Fibroblast of skin of right quadriceps (primary cell): ENCODE measurements around the gene EEPD1.
"Not testable (repeated sequence)": the region's sequence is repeated elsewhere in the genome, so short reads cannot be mapped to it uniquely, and the experiment has no call there.

Experiments used
- DNase-seq: peaks from one replicate; pipeline ENCODE4 v3.0.0-alpha.2; 2013

EEPD1 gene

DNA sequence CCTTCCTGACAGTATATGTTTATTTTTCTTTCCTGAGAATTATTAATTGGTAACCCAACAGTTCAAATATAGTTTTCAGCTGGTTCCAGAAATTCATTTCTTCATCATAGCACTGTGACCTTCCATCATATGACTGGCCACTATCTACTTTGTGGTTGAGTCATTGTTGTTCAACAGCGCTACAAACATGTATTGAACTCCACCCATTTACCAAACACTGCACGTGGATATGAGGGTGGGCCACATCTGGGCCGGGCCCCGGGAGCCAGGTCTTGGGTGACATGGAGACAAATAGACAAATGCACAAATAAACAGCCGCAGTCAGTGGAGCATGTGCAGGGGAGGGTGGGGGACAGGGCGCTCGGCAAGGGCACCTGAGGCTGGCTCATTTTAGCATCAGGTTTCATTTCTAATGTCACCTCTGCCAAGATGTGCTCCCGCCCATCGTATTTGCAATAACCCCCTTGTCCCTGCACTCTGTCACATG lies 24.0 kb upstream of the EEPD1 start:
- DNase-seq = no peak

DNA sequence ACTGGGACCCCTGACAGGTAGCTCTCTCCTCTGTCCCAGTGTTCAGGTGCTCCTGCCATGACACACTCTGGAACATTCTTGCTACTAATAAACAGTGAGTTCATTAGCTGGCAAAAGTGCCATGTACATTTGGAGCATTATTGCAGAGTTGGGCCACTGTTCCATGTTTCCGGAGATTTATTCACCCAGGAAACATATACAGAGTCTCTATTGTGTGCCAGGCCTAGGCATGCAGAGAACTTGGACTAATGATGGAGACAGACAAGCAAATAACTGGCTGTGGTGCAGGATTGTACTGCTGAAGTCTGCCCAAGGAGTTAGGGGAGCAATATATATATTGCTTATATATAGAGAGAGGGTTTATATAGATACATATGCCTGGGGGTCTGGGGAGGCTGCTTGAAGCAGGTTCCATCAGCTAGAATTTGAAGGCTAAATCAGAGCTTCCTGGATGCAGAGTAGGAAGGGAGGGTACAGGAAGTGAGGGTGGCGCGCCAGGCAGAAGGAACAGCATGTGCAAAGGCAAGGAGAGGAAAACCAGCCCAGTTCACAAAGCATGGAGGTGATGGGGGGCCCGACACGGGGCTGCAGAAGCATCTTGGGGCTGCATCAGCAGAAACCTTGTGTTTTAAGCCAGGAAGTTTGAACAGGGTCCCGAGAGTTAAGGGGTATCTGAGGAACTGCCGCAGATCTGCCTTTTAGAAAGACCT lies 22.7 kb upstream of the EEPD1 start:
- no peak for DNase-seq

DNA sequence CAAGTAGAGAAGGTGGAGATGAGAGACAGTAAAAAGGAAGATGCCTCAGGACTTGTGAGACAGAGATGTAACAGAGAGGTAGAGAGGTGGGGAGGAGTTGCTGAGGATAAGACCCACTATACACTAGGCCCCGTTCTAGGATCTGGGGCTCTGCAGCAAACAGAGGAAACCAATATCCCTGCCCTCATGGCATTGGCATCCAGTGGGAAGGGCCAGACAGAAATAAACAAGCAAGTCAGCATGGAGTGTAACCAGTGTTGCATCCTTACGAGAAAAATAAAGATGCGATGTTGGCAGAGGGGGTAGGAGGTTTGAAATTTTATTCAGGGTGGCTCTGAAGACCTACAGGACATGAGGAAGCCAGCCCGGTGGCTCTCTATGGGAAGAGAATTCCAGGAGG lies 22.0 kb upstream of the EEPD1 start:
- no peak for DNase-seq

DNA sequence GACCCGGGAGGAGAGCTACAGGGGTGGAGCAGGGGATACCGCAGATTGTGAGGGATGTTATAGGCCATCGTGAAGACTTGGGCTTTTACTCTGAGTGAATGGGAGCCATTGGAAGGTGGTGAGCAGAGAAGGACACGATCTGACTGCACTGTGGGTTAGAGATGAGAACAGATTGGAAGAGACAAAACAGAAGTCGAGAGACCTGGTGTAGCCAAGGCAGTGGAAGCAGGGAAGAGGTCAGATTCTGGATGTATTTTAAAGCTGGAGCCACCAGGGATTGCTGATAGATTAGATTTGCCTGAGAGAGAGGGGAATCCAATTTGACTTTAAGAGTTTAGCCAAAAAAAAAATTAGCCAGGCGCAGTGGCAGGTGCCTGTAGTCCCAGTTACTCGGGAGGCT lies 21.6 kb upstream of the EEPD1 start:
- no peak for DNase-seq

DNA sequence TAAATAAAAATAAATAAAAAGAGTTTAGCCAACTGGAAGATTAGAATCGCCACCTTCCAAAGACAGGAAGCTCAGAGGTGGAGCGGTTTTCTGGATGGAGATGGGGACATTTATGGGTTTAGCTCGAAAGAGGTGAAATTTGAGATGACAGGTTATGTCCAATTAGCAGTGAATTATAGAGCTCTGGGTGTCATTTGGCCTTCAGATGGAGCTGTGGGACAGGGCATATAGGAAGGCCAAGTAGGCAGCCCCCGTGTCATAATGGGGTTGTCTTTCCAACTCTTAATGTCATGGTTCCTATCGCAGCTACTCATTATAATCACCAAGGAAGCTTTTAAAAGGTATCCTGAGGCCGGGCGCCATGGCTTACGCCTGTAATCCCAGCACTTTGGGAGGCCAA lies 21.0 kb upstream of the EEPD1 start:
- no peak for DNase-seq

DNA sequence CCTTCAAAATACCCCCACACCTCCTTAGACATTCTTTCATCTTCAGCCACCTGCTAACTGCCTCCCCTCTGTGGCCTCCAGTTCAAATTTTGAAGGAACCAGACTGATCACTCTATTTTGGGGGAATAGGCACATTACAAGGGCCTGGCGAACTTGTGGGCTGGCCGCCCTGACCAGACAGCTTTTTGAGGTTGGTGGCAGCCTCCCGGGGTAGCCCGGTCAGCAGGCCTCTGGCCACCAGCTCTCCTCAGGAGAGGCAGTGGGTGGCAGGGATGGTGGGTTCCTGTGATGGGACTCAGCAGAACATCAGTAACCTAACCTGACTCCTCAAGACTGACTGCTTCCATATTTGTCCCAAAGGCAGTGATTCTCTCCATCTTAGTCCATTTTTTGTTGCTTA lies 17.4 kb upstream of the EEPD1 start:
- DNase-seq = no peak

DNA sequence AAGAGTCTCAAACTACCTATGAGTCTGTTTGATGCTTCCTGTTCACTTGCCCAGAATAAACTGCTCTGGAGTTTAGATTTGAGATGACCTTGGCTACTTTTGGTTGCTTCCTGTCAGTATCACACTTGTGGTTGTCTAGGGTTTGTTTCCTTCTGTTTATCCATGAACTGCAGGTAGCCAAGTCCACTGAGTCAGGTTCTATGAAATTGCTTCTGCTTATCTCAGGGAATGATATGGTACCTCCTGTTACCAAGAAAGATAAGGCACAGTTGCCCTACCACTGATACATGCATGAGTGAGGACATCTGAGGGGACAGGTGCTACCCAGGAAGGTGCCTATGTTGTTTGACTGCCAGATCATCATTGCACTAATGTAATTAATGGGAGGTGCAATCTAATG lies 15.8 kb upstream of the EEPD1 start:
- no peak for DNase-seq

DNA sequence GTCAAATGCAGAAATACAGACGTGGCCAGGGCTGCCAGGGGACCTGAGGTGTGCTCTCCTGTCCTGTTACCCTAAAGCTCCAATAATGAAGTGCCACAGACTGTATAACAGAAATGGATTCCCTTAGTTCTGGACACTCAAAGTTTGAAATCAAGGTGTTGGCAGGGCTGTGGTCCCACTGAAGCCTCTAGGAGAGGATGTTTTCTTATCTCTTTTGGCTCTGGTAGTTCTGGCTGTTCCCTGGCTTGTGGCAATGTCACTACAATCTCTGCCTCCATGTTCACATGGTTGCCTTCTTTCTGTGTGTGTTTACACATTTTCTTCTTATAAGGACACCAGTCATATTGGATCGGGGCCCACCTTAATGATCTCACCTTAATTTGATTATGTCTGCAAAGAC lies 15.3 kb upstream of the EEPD1 start:
- no peak for DNase-seq

DNA sequence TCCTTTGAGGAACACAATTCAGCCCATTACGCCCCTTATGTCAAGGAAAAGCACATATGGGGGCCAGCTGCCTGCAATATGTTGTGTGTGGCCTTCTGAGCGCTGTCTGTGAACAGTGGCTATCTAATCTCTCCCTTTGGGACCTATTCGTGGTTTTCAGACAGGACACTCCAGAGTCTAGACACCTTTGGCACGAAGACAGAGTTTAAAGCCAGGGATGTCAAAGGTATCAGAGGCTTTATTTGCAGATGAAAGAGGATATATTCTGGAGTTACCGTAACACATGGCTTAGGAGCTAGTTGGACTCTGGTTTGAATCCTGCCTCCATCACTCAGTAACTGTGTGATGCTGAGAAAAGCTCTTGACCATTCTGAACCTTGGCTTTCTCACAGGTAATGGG lies 14.8 kb upstream of the EEPD1 start:
- no peak for DNase-seq

DNA sequence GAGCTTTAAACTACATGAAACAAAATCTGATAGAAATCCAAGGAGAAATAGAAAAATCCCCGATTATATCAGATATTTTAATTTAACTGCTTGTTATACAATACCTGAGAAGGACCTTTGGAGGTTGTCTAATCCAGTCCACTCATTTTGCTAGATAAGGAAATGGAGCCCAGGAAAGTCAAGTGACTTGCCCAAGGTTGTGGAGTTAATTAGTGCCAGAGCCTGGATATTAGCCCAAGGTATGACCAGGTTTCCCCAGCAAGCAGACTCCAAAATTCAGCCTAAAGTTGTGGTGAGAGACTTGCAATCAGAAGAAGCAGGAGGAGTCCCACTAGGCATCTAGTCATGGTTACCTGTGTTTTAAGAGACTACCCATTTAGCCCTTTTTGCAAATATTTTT lies 11.7 kb upstream of the EEPD1 start:
- no peak for DNase-seq

DNA sequence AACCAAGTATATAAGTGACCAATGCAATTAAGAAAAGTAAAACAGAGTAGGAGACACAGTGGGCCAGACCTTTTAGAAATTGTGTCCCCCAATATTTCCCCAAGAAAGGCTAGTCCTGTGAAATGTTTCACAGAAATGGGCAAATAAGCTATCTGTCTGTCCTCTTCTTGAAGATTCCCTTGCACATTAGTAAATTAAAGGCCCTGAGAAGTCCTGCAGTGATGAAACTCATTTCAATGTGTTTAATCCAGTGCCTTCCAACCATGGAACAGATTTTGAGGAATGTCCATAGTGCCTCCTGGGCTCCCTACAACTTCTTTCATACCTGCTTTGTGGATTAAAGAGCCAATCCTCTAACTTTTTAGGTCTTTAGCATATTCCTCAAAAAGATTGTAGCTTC lies 11.2 kb upstream of the EEPD1 start:
- DNase-seq = no peak

DNA sequence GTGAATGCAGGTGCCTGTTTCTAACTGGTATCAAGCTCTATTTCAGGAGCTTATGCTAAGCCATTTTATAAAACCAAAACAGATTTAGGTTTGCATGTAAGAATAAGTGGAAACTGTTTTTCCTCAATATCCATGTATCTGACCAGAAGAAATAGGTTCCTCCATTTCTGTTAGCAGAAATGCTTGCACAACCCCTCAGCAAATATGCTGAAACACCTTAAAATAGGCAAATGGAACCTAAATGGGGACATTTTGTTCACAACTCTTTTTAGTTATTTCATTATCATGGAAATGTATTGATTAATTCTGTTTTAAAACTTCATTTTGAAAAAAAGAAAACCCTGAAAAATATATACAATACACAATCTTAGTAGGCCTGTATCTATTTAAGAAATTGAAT lies 8.9 kb upstream of the EEPD1 start:
- DNase-seq = no peak

DNA sequence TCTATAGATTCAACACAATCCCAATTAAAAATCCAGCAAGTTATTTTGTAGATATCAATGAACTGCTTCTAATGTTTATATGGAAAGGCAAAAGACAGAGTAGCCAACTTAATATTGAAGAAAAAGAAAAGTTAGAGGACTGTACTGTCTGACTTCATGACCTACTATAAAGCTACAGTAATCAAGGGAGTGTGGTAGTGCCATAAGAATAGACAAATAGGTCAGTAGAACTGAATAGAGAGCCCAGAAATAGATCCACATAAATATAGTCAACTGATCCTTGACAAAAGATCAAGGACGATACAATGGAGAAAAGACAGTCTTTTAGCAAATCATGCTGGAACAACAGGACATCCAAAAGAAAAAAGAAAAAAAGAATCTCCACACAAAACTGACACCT lies 7.4 kb upstream of the EEPD1 start:
- DNase-seq = no peak

DNA sequence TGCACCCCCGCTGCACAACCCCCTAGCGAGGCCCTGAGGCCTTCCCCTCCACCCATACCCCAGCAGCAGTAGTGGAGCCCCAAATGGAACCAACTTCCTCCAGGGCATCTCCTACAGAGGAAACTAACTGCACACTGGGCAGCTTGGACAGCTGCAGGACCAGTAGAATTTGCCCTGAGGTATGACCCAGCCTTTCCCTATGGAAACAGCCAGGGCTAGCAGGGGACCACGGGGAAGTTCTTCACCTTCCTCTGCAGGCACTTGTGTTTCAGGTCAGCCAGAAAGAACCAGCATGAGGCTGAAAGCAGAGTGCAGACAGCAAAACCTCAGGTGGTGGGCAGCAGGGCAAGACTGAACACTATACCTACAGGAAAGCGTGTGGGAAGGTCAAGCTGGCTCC lies 5.7 kb upstream of the EEPD1 start:
- DNase-seq = no peak

DNA sequence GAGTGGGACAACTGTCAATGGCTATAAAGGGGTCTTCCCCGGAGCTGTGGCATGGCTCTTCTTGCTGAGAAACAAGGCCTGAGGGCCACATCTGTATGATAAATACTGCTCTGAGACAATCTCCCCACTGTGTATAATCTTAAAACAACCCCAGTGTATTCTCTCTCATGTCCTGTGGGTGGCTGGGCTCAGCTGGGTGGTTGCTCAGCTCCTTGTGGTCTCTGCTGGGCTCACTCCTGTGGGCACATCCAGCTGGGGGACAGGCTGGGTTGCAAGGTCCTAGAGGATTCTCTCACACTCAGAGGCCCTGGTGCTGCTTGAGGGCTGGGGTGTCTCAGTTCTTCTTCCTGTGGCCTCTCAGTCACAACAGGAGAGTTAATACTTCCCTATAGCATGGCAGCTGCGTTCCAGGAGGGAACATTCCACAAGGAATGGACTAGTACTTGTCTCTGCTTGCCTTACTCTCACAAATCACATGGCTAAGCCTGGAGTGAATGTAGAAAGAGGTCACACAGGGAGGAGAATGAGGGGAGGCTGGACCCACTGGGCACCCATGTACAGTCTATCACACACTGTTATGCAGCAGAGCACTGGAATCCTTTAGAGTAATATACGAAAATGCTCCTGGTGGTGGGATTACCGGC lies 4.5 kb upstream of the EEPD1 start:
- no peak for DNase-seq

DNA sequence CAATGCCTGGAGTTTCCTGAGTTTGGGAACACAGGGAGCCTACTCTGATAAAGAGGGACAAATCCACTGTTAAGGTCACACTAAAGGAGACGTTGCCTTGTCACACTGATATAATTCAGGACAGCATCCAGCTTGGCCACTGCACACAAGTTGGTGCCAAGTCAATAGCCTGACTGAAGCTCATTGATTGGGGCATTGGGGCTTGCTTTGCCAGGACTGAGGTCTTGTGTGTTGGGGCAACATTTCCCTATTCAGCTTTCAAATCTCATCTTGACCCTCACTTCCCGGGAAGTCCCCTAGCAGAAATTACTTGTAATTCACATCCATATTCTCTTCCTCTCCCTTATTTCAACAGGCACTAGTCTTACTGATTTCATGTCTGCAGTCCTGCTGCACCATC lies 3.8 kb upstream of the EEPD1 start:
- DNase-seq = not testable (repeated sequence)

DNA sequence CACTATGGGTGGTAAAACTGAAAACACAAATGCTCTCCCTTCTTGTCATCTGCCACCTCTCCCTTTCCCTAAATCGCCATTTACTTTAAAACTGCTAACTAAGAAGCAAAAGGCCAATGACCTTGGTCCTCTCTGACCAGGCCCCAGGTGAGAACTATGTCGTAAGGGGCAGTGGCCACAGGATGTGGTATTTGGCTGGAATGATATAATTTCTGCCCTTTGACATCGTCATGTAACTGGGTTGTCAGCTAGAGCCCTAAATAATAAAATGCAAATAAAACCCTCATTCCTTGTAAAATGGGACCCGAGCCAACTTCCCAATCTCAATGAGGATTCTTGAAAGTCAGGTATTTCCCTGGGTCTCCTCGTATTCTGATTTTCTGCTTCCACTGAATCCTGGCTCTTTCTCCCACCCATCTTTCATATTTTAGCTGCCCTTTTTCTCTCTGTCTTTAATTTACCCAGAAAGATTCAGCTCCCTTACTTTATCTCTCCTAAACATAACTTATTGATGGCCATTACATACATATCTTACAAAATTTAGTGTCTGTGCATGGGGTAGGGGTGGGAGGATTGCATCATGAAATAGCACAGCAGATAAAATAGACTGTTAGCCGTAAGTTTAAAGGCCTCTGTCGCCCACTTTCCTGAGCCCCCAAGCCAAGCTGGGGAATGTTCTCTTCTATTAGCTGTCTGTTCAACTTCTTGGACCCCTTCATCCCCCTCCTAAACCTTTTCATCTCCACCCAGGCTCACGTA lies 3.2 kb upstream of the EEPD1 start:
- DNase-seq = no peak

DNA sequence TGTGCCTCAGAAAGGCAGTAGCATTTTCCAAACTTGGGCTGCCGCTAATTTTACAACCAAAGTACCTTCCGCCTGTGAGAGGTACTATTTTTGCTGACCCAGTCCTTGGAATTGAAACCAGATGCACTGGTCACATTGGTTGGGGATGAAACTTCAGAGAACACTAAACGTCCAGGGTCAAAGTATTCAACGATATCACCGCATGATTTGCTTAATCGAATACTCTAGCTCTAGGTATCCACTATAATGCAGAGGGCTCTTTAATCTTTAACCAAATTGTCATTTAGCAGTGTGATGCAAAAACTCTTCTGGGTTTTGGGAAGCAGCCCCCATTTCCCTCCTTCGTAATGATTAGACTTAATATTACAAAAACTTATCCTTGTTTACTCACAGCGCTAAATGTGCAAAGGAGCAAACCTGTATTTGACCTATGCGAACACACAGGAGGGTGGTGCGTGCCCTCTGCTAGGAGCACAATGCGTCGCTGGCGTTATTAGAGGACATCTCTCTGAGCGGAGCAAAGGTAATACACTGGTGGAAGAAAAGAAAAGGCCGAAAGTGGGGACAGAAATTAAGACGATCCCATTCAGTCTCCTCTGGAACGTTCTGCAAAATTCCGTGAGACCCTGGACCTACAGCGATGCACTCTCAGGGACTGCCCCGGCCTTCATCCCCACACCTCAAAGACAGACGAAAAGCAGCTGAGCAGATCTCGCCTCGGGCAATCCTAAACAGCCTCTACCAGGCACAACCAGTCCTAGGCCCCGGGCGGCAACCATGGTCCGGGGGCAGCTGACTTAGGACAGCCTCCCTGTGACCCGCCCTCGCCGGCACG lies 916 bp upstream of the EEPD1 start:
- no peak for DNase-seq

DNA sequence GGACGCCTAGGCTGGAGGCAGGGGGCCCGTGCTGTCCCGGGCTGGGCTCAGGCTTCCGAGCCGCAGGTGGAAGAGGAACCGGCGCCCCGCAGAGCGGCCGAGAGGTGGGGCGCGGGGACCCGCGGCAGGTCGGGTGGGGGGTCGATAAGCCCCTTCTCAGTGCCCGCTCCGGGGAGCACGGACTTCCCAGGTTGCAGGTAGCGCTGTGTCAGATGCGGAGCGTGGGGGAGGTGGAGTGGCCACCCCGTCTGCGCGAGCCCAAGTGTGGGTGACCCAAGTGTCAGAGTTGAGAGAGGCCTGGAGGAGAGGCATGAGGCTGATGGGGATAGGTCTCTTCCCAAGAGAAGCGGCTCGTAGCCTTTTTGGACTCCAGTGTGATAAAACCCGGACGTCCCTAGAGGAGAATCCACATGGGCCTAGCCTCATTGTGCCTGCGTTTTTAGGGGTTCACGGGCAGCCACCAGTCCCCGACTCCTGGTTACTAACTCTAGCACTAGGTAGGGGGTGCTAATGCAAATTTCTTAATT lies 580 bp downstream of the EEPD1 start:
- no peak for DNase-seq

DNA sequence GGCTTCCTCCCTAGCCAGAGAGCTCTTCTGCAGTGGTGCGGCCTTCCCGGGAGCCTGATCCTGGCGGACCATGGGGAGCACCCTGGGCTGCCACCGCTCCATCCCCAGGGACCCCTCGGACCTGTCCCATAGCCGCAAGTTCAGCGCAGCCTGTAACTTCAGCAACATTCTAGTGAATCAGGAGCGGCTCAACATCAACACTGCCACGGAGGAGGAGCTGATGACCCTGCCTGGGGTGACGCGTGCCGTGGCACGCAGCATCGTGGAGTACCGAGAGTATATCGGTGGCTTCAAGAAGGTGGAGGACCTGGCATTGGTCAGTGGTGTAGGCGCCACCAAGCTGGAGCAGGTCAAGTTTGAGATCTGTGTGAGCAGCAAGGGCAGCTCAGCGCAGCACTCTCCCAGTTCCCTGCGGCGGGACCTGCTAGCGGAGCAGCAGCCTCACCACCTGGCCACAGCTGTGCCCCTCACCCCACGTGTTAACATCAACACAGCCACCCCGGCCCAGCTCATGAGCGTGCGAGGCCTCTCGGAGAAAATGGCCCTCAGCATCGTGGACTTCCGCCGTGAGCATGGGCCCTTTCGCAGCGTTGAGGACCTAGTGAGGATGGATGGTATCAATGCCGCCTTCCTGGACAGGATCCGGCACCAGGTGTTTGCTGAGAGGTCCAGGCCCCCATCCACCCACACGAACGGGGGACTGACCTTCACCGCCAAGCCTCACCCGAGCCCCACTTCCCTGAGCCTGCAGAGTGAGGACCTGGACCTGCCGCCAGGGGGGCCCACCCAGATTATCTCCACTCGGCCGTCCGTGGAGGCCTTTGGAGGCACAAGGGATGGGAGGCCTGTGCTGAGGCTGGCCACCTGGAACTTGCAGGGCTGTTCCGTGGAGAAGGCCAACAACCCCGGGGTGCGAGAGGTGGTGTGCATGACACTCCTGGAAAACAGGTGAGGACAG lies 1.5 kb downstream of the EEPD1 start:
- DNase-seq = no peak

DNA sequence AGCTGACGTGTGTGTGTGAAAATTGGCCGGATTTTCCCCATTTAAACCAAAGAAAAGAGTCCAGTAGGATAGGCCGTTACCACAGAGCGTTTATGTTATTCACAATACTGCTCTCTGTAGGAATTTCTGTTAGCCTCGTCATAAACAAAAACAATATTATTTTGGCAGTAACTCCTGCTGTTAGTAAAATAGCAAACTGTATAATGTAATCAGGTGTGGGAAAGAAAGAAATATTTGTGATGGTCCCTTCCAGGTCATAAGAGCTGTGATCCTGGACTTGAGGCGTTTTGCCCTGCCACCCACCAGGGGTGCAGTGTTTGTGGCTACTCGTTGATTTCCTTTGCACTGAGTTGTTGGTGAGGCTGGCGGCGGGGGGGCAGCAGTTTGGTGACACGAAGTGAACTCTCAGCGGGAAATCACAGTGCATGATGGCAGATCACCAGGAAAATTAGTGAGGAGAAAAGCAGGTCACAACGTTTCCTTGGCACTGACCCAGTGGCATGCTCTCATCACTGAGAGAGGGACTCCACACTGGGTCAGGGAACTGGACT lies 2.8 kb downstream of the EEPD1 start:
- DNase-seq = peak; percentile 22
